Measurements from ENCODE around the gene B4GALNT2.
"Not testable (repeated sequence)": the region's sequence is repeated elsewhere in the genome, so short reads cannot be mapped to it uniquely, and the experiment has no call there.

Gene B4GALNT2, protein sequence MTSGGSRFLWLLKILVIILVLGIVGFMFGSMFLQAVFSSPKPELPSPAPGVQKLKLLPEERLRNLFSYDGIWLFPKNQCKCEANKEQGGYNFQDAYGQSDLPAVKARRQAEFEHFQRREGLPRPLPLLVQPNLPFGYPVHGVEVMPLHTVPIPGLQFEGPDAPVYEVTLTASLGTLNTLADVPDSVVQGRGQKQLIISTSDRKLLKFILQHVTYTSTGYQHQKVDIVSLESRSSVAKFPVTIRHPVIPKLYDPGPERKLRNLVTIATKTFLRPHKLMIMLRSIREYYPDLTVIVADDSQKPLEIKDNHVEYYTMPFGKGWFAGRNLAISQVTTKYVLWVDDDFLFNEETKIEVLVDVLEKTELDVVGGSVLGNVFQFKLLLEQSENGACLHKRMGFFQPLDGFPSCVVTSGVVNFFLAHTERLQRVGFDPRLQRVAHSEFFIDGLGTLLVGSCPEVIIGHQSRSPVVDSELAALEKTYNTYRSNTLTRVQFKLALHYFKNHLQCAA

DNA sequence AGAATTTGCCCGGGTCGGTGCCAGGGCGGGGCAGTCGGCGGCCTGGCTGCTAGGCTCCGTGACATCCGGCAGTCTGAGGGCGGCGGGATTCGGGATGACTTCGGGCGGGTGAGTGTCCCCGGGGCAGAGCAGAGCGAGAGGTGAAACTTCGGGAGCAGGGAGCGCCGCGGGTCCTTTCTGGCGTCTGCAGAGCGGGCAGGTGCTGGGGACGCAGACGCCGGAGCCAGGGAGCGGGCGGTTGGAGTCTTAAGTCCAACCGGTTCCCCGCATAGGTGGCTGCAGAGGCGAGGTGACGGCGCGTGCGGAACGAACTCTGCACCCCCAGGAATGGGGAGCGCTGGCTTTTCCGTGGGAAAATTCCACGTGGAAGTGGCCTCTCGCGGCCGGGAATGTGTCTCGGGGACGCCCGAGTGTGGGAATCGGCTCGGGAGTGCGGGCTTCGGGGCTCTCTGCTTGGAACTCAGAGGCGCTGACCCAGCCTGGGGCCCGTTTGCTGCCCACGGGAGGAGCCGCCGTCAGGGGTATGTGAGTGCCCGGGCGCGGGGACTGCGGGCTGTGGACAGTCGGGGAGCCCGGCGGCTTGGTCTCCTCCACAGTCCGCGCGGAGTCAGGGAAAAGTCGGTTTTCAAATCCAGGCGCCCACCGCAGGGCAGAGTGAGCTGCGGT lies at the start of gene B4GALNT2:
TSS of gene B4GALNT2 (plus strand) at position 71 of the 666 bp plus-strand sequence. CDS start at position 95, 24 bp downstream.
- peak; percentile 16 to 29 for DNase-seq

DNA sequence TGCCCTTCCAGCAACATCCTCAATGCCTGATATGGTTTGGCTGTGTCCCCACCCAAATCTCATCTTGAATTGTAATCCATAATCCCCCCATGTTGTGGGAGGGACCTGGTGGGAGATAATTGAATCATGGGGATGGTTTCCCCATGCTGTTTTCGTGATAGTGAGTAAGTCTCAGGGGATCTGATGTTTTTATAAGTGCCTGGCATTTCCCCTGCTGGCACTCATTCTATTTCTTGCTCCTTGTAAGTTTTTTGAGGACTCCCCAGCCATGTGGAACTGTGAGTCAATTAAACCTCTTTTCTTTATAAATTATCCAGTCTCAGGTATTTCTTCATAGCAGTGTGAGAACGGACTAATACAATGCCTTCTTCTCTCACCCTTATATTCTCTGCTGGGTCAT lies 47.5 kb upstream of the B4GALNT2 start:
- not testable (repeated sequence) for DNase-seq

DNA sequence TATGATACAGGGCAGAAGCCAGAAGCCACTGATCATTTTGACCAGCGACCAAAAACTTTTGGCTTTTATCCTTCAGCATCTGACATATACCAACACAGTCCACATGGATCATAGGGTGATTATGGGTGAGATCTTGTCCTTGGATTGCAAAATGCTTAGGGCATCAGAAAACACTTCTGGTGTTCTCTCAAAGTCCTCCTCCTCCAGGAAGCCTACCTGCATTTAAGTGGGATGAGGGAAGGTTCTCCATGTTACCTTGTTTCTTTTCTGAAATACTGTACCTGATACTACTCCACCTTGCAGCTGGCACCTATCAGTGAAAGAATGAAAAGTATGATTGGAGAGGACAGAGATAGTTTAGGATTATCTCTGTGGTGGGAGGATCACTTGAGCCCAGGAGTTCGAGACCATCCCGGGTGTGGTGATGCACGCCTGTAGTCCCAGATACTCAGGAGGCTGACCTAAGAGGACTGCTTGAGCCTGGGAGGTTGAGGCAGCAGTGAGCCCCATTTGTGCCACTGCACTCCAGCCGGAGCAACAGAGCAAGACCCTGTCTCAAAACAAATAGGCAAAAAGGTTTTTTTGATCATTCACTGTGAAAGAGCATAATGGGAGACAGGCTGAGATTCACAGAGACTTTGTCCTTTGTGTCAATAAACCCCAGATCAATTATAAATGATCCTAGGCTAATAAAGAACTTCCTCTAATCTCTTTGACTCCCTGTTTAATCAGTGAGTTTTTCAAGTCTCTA lies 46.8 kb upstream of the B4GALNT2 start:
- DNase-seq, result no peak

DNA sequence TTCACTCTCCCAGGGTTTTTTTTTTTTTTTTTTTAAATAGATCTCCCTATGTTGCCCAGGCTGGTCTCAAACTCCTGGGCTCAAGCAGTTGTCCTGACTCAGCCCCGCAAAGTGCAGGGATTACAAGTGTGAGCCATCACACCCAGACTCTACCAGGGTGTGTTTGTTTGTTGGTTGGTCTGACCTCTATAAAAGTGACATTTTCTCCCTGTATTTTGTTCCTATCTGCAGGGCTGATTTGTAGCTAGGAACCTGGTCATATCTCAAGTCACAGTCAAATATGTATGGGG lies 46.3 kb upstream of the B4GALNT2 start:
- DNase-seq, result no peak

DNA sequence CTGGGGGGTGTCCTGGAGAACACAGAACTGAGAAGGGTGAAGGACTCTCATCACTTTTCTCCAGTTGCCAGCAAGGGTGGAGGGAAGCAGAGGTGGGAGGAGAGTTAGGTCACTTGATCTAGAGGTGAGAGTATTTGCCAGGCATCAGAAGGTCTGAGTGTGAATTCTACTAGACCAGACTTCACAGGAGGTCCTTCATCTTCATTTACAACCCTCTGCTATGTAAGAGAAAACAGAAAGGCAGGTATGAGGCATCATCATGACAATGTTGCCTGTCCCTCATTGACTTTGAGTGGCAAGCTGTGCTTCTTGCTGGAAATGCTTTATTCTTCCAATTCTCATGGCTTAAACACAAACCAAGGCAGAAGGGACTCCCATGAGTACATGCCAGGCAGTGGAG lies 45.9 kb upstream of the B4GALNT2 start:
- no peak for DNase-seq

DNA sequence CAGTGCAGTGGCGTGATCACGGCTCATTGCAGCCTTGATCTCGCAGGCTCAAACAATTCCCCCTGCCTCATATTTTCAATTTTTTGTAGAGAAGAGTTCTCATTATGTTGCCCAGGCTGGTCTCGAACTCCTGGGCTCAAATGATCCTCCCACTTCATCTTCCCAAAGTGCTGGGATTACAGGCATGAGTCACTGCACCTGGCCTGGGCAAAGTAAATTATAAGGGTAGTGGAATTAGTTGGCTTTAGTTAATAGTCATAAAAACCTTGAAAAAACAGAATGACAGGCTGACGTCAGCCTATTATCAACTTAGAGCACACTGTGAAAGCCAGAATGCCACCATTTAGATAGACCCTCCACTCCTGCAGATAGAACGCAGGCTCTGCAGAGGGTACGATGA lies 43.5 kb upstream of the B4GALNT2 start:
- no peak for DNase-seq

DNA sequence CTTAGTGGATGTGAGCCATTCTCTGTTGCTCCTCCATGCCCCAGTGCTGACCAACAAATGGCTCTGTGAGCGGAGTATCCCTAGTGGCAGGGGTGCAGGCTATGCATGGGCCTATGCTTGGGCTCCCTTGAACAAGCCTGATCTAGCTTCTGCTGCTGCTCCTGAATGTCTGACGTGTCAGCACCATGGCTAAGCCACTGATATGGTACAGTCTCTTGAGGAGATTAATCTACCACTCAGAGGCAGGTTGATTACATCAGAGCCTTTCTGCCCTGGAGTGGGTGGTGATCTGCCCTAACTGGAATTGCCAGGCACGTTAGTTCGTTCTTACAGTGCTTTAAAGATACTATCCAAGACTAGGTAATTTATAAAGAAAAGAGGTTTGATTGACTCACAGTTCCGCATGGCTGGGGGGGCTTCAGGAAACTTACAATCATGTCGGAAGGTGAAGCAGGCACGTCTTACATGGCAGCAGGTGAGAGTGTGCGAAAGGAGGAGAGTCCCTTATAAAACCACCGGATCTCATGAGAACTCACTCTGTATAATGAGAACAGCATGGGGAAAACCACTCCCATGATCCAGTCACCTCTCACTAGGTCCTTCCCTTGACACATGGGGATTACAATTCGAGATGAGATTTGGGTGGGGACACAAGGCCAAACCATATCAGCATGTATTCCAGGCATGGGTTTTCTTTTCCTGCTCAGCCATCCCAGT lies 41.5 kb upstream of the B4GALNT2 start:
- no peak for DNase-seq

DNA sequence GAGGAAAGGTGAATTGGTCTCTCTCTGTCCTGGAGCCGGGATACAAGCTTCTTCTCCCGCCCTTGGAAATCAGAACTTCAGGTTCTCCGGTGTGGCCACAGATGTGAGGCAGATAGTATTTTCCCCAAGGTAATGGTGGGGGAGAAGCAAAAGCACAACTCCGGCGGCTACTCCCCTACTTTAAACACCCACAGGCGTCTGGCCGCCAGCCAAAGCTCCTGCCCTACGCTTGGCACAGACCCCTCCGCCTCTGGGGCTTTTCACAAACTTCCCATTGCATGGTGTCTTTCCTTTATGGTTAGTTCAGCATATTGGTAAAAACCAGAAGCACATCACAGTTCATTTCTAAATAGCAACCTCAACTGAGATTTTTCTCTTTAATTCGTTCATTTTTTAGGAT lies 39.4 kb upstream of the B4GALNT2 start:
- no peak for DNase-seq

DNA sequence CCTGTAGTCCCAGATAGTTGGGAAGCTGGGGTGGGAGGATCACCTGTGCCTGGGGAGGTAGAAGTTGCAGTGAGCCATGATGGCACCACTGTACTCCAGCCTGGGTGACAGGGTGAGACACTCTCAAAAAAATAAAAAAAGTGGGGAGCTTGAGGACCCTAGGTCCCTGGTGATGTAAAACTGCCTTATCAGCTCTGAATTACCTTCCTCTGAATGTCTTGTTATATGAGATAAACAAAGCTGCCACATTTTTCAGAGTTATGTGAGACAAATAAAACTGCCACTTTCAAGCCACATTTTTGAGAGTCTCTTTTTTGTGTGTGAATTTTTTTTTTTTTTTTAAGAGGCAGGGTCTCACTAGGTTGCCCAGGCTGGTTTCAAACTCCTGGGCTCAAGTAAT lies 32.0 kb upstream of the B4GALNT2 start:
- DNase-seq, result no peak

DNA sequence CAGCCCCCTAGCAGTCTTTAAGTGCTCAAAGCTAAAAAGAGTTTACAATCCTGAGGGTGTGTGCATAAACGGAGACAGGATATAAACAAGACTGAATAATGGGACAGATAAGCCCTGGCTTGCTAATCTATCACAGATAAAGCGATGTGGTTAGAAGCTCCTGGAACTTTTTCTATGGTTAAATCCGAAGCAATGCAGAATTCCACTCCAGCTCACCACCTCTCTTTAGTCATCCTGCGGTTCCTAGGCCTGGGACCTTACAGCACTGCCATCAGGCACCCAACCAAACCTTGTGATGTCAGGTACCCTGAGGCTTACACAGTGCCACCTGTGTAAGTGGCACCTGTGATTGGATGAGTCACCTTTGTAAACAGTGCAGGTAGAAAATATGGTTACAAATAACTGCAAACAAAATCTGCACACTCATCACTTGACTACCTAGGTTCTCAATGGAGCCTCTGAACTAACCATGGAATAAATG lies 31.5 kb upstream of the B4GALNT2 start:
- no peak for DNase-seq

DNA sequence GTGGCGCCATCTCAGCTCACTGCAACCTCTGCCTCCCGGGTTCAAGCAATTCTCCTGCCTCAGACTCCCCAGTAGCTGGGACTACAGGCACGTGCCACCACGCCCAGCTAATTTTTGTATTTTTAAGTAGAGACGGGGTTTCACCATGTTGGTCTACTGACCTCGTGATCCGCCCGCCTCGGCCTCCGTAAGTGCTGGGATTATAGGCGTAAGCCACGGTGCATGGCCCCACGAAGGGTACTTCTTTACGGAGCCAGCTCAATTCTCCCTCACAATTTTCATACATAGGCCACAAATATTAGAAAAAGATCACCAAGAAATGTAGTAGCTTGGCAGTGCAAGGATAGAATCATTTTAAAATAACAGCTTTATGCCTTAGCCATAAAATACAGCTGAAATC lies 29.2 kb upstream of the B4GALNT2 start:
- not testable (repeated sequence) for DNase-seq

DNA sequence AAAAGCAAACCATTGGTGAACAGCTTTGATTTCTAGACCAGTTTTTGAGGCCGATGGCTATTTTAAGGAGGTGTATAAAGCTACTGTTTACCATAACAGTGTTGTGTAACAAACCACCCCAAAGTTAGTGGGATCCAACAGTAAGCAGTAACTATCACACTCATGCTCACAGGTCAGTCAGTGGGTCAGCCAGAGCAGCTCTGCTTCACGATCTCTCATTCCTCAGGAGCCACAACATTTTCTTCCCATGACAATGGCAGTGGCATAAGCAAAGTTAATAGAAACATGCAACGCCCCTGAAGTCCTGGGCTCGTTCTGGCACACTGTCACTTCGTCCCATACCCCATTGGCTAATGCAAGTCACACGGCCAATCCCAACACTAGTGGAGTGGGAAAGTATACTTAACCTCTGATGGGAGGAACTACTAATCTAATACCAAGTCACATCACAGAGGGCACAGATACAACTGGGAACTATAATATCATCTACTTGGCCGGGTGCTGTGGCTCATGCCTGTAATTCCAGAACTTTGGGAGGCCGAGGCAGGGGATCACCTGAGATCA lies 28.0 kb upstream of the B4GALNT2 start:
- no peak for DNase-seq

DNA sequence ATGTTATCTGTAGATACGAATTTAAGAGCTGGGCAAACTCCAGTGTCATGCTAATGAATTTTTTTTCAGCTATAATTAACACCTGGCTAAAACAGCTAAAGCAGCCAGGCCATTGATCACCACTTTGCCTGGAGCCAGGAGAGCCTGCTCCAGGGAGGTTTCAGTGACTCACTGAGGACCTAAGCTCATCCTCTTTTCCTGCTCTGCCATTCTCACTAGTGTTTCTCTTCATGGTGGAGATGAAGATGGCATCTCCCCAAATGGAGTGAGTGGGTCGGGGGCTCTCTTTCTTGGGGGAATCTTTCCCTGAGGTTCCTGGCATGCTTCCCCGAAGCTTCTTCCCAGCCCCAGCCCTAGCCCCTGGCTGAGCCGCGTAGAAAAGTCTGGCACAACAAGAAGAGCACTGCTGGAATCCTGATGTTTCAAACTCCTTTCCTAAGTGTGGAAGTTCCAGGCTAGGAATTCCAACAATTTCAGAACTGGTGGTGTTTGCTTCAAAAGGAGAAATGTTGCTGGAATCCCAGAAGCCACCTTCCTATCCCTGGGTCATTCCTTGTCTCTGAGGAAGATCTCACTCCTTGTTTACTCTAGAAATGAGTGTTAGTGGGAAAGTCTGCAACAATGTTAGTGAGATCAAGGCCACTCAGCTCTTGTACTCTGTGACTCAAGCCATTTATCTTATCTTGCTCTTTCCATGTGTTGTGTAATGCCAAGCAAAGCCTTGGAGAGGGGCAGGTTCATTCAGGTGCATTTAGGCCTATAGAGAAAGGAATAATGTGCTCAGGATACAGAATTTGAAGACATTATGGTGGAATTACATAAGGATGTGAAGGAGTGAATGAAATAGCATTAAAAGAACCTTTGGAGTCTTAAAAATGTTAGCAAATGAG lies 26.0 kb upstream of the B4GALNT2 start:
- DNase-seq, result no peak

DNA sequence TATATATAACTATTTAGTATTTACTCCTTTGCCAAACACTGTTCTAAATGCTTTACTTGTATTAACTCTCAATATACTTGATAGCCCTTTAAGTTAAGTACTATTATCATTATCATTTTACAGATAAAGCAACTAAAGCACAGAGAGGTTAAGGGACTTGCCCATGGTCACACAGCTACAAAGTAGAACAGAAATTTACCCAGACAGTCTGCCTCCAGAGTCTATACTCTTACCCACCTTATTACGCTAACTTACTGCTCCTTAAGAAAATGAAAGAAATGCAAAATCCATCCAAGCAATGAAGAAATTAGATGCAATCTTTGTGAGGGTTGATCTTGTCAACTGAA lies 25.4 kb upstream of the B4GALNT2 start:
- DNase-seq, result no peak

DNA sequence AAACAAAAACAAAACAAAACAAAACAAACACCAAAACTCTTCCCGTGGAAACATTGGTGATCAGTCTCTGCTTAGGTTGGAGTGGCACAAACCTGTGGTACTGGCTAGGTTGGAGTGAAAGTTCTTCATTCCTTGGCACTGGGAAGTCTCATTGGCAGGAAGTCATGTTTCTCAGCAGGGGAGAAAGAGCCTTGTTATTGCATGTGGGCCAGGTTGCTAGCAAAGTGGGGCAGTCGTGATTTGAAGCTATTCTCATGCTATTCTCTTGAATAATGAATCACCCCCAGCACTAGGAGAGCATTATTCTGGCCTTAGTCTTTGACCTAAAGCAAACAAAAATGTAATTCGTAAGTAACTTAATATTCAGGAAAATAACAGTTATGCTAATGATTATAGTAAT lies 24.3 kb upstream of the B4GALNT2 start:
- DNase-seq, result no peak

DNA sequence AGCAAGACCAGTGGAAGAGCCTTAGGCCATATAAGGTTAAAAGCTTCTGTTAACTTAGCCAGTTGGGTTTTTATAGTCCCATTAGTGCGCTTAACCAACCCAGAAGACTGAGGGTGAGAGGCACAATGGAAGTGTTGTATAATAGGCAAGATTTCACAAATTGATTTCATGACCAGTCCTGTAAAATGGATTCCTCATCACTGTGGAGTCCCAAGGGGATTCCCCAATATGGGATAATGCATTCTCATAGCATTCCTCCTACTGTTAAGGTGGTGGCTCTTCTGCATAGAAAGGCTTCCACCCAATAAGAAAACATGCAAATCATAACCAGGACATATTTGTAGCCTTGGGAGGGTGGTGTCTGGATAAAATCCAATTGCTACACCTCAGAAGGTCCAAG lies 22.1 kb upstream of the B4GALNT2 start:
- no peak for DNase-seq

DNA sequence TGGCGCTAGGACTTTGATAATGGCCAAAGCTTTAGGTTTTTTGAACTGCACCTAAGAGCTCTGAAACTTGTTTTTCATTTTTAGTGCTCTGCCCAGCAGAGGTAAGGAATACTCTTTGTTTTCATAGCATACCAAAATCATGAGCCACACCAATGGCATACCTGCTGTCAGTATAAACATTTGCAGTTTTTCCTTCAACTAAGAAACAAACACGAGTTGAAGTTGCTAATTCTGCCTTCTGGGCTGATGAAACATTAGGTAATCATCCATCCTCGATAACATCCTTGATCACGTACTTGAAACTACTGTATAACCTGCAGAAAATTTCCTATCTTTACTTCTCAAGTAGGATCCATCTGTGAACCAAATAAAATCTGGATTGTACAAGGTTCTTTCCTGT lies 20.6 kb upstream of the B4GALNT2 start:
- DNase-seq, result no peak

DNA sequence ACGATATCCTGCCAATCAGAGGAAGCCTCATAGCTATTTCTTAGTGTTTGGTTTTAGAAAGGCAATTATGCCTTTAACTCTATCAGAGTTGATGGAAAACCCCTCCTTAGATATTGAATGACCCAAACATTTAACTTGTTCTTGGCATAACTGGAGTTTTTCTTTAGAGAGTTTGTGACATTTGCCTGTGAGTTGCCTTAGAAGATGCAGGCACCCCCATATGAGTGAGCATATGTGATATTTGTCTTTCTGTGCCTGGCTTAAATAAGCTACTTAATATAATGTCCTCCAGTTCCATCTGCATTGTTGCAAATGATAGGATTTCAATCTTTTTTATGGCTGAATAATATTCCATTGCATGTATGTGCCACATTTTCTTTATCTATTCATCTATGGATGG lies 19.6 kb upstream of the B4GALNT2 start:
- no peak for DNase-seq

DNA sequence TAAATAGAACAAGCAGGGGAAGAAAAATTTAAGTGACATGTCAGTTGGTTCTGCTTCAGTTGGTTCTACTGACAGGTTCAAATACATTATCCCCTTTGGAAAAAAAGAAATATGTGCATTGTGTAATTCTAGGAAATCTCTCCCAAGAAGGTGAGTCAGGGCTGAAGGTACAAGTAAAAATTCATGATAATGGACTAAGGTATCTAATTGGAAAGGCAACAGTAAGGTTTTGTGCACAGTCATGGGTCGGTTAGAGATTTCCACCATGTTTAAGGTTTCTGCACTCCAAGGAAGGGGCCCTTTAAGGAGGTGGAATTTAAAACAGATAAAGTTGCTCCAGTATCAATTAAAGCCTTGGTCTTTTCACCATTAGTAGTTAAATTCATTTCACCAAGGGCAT lies 17.9 kb upstream of the B4GALNT2 start:
- DNase-seq, result no peak

DNA sequence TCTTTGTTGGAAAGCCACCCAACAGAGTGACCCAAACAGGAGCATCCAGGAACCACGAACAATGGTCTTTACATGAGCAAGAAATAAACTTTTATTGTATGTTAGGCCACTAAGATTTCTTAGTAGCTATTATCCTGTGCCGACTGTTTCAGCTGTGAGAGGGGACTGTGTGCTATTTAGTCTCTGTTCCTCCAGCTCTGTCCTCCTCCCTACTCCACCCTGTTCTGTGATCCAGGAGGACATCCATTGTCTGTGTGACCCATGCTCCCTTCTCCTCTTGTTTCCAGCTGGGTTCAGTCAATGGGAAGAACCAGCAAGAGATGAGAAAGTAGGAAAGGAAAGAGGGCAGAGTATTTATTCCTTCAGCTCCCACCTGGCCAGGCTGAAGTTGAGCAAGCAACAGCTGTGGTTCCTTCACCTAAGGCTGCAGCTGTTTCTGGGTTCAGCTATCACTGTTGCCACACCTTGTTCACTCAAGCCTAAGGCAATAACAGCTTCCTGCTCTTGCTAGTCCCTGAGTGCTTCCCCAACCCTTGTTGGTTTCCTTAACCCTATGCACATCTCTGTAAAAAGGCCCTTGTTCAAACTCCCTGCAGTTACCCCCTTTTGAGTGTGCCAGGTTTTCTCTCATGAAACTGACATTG lies 14.9 kb upstream of the B4GALNT2 start:
- DNase-seq, result no peak

DNA sequence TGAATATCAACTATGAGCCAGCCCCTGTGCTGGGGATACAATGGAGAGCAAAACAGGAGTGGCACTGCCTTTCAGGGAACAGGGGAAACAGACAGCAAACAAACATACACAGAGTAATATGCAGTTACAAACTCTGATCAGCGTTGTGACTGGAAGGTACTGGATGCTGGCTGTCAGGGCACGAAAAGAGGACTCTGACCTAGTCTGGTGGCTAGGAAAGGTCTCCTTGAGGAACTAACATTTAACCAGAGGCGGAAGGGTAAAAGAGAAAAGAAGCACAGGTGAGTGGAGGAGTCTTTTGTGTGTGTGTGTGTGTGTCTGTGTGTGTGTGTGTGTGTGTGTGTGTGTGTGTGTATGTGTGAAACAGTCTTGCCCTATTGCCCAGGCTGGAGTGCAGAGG lies 12.4 kb upstream of the B4GALNT2 start:
- no peak for DNase-seq

Measured in activated CD4-positive, alpha-beta T cell treated with anti-CD3 and anti-CD28 coated beads, Interleukin-2, amount 50 U/mL, for 48 hours (primary cell).